ENCODE measurements around the gene PTPDC1.

Gene PTPDC1

DNA sequence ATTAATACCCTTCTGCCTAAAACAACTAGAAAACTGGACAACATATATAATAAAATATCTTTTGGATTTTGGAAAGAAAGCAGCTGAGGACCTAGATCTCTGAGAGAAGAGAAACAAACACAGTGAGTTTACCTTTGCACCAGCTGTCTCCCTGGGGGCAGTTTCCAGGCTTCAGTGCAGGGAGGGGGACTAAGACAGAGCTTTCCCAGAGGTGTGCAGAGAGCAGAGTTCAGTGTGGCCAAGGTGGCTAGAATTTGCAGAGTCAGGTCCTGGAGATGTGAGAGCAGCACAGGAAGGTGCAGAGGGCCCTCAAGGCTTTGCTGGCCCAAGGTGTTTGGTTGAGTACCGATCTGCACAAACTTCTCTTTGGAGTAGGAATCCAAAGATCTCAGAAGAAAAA, 26.3 kb upstream of the PTPDC1 start:
- DNase-seq (ENCODE audit: low read depth), result no peak
- no peak overlapping the region for H3K4me3 ChIP-seq (replicated peaks; ENCODE audit: low read depth, low read length)
- no peak for TF ChIP-seq CTCF (IDR thresholded peaks at IDR 0.05; ENCODE audit: low read length, missing control alignments)

DNA sequence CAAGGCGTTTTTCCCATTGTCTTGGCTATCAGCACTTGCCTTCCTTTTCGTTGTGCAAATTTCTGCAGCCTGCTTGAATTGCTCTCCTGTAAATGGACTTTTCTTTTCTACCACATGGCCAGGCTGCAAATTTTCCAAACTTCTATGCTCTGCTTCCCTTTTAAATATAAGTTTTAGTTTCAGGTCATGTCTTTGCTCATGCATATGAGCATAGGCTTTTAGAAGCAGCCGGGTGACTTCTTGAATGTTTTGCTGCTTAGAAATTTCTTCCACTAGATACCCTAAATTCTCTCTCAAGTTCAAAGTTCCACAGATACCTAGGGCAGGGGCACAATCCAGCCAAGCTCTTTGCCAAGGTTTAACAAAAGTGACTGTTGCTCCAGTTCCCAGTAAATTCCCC, 22.4 kb upstream of the PTPDC1 start:
- no peak for TF ChIP-seq CTCF (IDR thresholded peaks at IDR 0.05; ENCODE audit: low read length, missing control alignments)
- no peak for DNase-seq (ENCODE audit: low read depth)
- H3K4me3 ChIP-seq (replicated peaks; ENCODE audit: low read depth, low read length), result no peak overlapping the region

- TF ChIP-seq CTCF (IDR thresholded peaks at IDR 0.05; ENCODE audit: low read length, missing control alignments), result peak; percentile 93
- no peak overlapping the region for H3K4me3 ChIP-seq (replicated peaks; ENCODE audit: low read depth, low read length)
- DNase-seq (ENCODE audit: low read depth), result peak; percentile 96
These were observed 18.7 kb upstream of the PTPDC1 start for GRCh38 chr9:94065535-94065961.

DNA sequence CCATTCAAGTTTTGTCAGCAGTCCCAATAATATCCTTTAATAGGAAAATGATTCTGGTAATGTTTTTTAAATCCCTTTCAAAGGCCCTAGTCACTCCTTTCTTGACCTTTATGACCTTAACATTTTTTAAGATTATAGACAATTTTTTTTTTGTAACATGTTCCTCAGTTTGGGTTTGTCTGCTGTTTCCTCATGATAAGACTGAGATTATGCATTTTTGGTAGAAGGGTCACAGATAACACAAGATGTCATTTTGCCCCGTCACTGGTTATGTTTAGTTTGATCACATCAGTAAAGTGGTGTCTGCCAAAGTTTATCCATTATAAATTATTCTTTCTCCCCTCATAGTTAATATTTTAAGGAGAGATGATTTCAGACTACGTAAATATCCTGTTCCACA, 16.0 kb upstream of the PTPDC1 start:
- no peak overlapping the region for H3K4me3 ChIP-seq (replicated peaks; ENCODE audit: low read depth, low read length)
- no peak for TF ChIP-seq CTCF (IDR thresholded peaks at IDR 0.05; ENCODE audit: low read length, missing control alignments)
- no peak for DNase-seq (ENCODE audit: low read depth)

GRCh38 chr9:94076557-94076956, 7.7 kb upstream of the PTPDC1 start:
- no peak overlapping the region for H3K4me3 ChIP-seq (replicated peaks; ENCODE audit: low read depth, low read length)
- no peak for TF ChIP-seq CTCF (IDR thresholded peaks at IDR 0.05; ENCODE audit: low read length, missing control alignments)
- DNase-seq (ENCODE audit: low read depth), result no peak

GRCh38 chr9:94078086-94078485, 6.2 kb upstream of the PTPDC1 start:
- H3K4me3 ChIP-seq (replicated peaks; ENCODE audit: low read depth, low read length), result no peak overlapping the region
- DNase-seq (ENCODE audit: low read depth), result no peak
- no peak for TF ChIP-seq CTCF (IDR thresholded peaks at IDR 0.05; ENCODE audit: low read length, missing control alignments)

- DNase-seq (ENCODE audit: low read depth), result no peak
- H3K4me3 ChIP-seq (replicated peaks; ENCODE audit: low read depth, low read length), result no peak overlapping the region
- no peak for TF ChIP-seq CTCF (IDR thresholded peaks at IDR 0.05; ENCODE audit: low read length, missing control alignments)
These were observed 5.0 kb upstream of the PTPDC1 start for GRCh38 chr9:94079236-94079635.
